ENCODE measurements around the gene SPECC1.

DNA sequence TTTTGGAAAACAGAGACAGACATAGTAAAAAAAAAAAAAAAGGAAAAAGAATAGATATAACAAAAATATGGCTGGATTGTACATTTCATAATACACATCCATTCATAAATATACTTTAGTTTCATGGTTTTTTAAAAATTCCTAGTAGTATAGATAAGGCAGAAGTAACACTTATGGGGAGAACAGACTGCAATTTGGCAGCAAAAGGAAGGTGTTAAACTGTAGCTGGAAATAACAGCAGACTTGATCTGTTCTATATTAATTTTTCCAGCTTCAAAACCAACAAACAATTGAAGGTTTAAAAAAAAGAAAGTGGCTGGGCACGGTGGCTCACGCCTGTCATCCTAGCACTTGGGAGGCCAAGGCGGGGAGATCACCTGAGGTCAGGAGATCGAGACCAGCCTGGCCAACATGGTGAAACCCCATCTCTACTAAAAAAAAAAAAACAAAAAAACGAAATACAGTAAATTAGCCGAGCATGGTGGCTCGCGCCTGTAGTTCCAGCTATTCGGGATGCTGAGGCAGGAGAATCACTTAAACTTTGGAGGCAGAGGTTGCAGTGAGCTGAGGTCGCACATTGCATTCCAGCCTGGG is 191.8 kb downstream of the SPECC1 start:
- TF ChIP-seq, protein P1, sequence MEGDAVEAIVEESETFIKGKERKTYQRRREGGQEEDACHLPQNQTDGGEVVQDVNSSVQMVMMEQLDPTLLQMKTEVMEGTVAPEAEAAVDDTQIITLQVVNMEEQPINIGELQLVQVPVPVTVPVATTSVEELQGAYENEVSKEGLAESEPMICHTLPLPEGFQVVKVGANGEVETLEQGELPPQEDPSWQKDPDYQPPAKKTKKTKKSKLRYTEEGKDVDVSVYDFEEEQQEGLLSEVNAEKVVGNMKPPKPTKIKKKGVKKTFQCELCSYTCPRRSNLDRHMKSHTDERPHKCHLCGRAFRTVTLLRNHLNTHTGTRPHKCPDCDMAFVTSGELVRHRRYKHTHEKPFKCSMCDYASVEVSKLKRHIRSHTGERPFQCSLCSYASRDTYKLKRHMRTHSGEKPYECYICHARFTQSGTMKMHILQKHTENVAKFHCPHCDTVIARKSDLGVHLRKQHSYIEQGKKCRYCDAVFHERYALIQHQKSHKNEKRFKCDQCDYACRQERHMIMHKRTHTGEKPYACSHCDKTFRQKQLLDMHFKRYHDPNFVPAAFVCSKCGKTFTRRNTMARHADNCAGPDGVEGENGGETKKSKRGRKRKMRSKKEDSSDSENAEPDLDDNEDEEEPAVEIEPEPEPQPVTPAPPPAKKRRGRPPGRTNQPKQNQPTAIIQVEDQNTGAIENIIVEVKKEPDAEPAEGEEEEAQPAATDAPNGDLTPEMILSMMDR (IDR thresholded peaks at IDR 0.05), result no peak
- no peak for TF ChIP-seq POLR2A (IDR thresholded peaks at IDR 0.05)
